ENCODE results near the gene IQUB. TPM values are rescaled to one million over a fixed set of nuclear protein-coding genes. Genes with fewer than 3 reads are reported as not detected.

IQUB gene
- total and polyA plus RNA-seq, 4 donors, result 1.4 to 7.8 (median 4.6) TPM

DNA sequence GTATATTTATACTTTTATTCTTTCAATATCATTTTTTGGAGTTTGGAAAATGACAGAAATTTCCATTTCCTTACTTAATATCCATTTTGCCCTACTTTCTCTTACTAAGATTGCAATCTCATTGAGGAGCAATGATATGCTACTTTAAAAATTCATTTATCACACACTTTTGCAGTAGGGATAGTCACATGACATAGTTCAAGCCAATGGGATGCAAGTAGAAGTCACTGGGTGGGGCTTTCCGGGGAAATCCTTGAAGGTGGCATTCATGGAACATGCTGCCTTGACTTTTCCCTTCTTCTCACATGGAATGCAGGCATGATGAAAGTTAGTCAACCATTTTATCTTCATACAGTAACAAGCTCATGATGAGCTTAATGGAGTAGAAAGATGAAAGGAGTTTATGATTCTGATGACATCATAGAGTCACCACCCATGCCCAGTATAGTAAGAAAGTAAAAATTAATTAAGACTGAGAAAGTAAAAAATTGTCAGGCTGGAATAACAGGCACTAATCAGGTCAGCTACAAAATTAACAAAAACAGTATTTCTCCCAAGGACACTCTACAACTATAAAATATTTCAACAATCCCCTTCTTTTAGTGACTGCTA is 33.4 kb downstream of the IQUB start:
- no peak for DNase-seq (ENCODE audit: low read depth in 4 of 6, low spot score in 6 of 6)
- Histone ChIP-seq H3K4me3 (ENCODE audit: low read depth, low read length) (no peak overlapping the region), H3K36me3 (ENCODE audit: control insufficient read depth, insufficient read depth, low read length) (no peaks in the 10 kb centered on the region), H3K27ac (ENCODE audit: low read depth, low read length) (peak overlapping the region; percentile 36), H3K9me3 (ENCODE audit: control insufficient read depth, insufficient read depth, low read length) (peaks cover 6% of the 10 kb centered on the region), H3K4me1 (ENCODE audit: control insufficient read depth, insufficient read depth, low read length) (no peaks in the 10 kb centered on the region), H3K27me3 (ENCODE audit: control insufficient read depth, insufficient read depth, low read length) (no peaks in the 10 kb centered on the region)
- WGBS (ENCODE audit: insufficient coverage), result 100% methylated on average over 1 of the region's 1 CpG

DNA sequence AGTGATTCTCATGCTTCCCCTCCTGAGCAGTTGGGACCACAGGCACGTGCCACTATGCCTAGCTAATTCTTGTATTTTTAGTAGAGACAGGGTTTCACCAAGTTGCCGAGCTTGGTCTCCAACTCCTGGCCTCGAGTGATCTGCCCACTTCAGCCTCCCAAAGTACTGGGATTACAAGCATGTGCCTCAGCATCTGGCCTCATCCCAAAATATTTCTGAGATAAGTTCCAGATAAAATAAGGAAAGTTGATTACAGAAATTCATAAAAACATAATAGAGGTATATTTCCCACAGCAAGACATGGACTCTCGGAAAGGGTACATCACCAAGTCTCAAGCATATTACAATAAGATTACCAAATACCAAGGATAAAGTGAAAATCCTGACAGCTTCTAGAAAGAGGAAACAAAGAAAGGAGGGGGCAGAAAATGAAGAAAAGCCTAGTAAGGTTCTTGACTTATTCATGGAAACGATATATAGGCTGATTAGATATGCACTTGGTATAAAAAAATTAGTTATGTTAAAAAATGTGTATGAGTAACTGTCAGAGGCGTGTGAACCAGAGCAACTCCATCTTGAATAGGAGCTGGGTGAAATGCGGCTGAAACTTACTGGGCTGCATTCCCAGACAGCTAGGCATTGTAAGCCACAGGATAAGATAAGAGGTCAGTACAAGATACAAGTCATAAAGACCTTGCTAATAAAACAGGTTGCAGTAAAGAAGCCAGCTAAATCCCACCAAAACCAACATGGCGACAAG is 35.0 kb downstream of the IQUB start:
- DNase-seq (ENCODE audit: low read depth in 4 of 6, low spot score in 6 of 6), result no peak
- no peaks in the 10 kb centered on the region for H3K36me3 ChIP-seq (ENCODE audit: control insufficient read depth, insufficient read depth, low read length)
- H3K4me3 ChIP-seq (ENCODE audit: low read depth, low read length), result no peak overlapping the region
- H3K27me3 ChIP-seq (ENCODE audit: control insufficient read depth, insufficient read depth, low read length), result no peaks in the 10 kb centered on the region
- H3K4me1 ChIP-seq (ENCODE audit: control insufficient read depth, insufficient read depth, low read length), result no peaks in the 10 kb centered on the region
- no peak overlapping the region for H3K27ac ChIP-seq (ENCODE audit: low read depth, low read length)
- 94% methylated on average over 3 of the region's 8 CpGs for whole genome bisulfite sequencing (ENCODE audit: insufficient coverage)
- H3K9me3 ChIP-seq (ENCODE audit: control insufficient read depth, insufficient read depth, low read length), result no peaks in the 10 kb centered on the region

DNA sequence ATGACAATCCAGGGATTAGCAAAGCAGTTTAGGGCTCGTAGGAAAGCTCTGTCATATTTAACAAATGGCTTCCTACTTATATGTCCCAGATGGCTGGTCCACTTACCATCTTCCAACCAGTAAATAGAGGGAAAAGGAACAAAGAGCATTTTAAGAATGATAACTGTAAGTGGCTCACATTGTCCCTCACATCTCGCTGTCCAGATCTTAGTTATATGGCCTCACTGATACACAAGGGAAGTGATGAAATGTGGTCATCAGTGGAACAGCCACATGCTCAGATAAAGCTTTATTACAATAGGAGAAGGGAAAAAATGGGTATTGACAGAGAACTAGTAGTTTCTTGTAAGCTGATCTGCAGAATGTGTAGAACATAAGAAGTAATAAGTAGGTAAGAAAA is 35.8 kb downstream of the IQUB start:
- H3K27ac ChIP-seq (ENCODE audit: low read depth, low read length), result no peak overlapping the region
- no CpG with 5 or more reads among the region's 2 CpGs for WGBS (ENCODE audit: insufficient coverage)
- no peak overlapping the region for H3K4me3 ChIP-seq (ENCODE audit: low read depth, low read length)
- DNase-seq (ENCODE audit: low read depth in 4 of 6, low spot score in 6 of 6), result no peak
- H3K9me3 ChIP-seq (ENCODE audit: control insufficient read depth, insufficient read depth, low read length), result no peaks in the 10 kb centered on the region
- no peaks in the 10 kb centered on the region for H3K27me3 ChIP-seq (ENCODE audit: control insufficient read depth, insufficient read depth, low read length)
- H3K36me3 ChIP-seq (ENCODE audit: control insufficient read depth, insufficient read depth, low read length), result no peaks in the 10 kb centered on the region
- no peaks in the 10 kb centered on the region for H3K4me1 ChIP-seq (ENCODE audit: control insufficient read depth, insufficient read depth, low read length)

DNA sequence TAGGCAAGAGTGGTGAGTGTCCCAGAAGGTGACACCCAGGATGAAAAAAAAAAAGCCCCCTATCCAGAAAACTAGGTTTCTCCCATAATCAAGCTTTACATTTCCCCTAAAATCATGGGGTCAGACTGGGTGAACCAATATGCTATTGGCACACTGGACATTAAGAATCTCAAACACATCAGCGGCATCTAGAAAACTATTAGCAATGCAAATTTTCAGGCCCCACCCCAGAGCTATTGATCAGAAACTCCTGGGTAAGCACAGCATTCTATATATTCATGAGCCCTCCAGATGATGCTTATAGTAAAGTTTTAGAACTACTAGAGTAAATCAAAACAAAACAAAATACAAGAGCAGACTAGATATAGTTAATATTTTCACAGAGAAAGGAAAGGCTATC is 36.4 kb downstream of the IQUB start:
- no CpG with 5 or more reads among the region's 1 CpG for WGBS (ENCODE audit: insufficient coverage)
- no peaks in the 10 kb centered on the region for H3K27me3 ChIP-seq (ENCODE audit: control insufficient read depth, insufficient read depth, low read length)
- DNase-seq (ENCODE audit: low read depth in 4 of 6, low spot score in 6 of 6), result no peak
- no peaks in the 10 kb centered on the region for H3K9me3 ChIP-seq (ENCODE audit: control insufficient read depth, insufficient read depth, low read length)
- H3K4me3 ChIP-seq (ENCODE audit: low read depth, low read length), result no peak overlapping the region
- no peaks in the 10 kb centered on the region for H3K36me3 ChIP-seq (ENCODE audit: control insufficient read depth, insufficient read depth, low read length)
- no peaks in the 10 kb centered on the region for H3K4me1 ChIP-seq (ENCODE audit: control insufficient read depth, insufficient read depth, low read length)
- no peak overlapping the region for H3K27ac ChIP-seq (ENCODE audit: low read depth, low read length)

DNA sequence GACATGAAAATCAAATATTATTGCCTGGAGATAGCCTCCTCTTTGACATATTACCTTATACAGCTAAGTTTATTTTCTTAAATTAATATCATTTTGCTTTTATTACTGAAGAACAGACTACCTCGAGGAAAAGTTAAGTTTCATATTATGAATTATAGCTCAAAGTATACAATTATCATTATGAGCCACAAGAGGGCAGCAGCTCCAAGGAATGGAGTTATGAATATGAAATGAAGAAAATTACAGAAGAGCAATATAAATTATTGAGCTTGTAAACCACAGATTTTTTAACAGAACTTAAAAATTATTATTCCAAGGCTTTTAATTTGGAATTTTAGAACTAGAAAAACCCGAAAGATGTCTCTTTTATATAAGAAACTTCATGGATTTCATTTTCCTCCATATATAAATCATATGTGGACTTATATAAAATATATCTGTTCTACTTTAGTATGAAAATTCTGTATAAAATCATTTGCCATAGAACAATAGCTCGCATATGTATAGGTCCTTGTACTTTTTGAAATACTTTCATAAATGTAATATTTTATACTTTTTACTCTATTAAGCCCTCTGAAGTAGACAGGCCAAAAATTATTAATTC is 40.1 kb downstream of the IQUB start:
- peak in 5 of 6 donors; percentile 10 to 75 (median 20) for DNase-seq (ENCODE audit: low read depth in 4 of 6, low spot score in 6 of 6)
- H3K36me3 ChIP-seq (ENCODE audit: control insufficient read depth, insufficient read depth, low read length), result no peaks in the 10 kb centered on the region
- H3K27me3 ChIP-seq (ENCODE audit: control insufficient read depth, insufficient read depth, low read length), result no peaks in the 10 kb centered on the region
- no CpG with 5 or more reads among the region's 3 CpGs for WGBS (ENCODE audit: insufficient coverage)
- no peaks in the 10 kb centered on the region for H3K4me1 ChIP-seq (ENCODE audit: control insufficient read depth, insufficient read depth, low read length)
- peaks cover 4% of the 10 kb centered on the region for H3K9me3 ChIP-seq (ENCODE audit: control insufficient read depth, insufficient read depth, low read length)
- H3K4me3 ChIP-seq (ENCODE audit: low read depth, low read length), result no peak overlapping the region
- no peak overlapping the region for H3K27ac ChIP-seq (ENCODE audit: low read depth, low read length)

DNA sequence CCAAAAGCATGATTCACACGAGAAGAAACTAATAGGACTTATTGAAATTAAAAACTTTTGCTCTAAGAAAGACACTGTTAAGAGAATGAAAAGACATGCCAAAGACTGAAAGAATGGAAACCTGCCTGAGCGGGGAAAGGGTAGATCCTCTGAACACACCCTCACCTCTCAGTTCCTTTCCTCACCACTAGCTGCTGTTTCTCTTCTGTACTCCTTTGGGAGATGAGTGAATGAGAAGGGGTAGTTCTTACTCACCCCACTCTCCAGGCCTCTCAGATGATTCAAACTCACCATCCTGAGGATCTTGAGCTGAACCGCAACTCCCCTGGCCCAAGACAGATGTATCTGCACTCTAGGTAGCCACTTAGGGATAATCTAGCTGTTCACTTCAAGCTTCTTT is 41.9 kb downstream of the IQUB start:
- Histone ChIP-seq H3K27ac (ENCODE audit: low read depth, low read length) (no peak overlapping the region), H3K36me3 (ENCODE audit: control insufficient read depth, insufficient read depth, low read length) (no peaks in the 10 kb centered on the region), H3K4me3 (ENCODE audit: low read depth, low read length) (no peak overlapping the region), H3K9me3 (ENCODE audit: control insufficient read depth, insufficient read depth, low read length) (peaks cover 4% of the 10 kb centered on the region), H3K27me3 (ENCODE audit: control insufficient read depth, insufficient read depth, low read length) (no peaks in the 10 kb centered on the region), H3K4me1 (ENCODE audit: control insufficient read depth, insufficient read depth, low read length) (no peaks in the 10 kb centered on the region)
- 100% methylated on average over 1 of the region's 3 CpGs for WGBS (ENCODE audit: insufficient coverage)
- no peak for DNase-seq (ENCODE audit: low read depth in 4 of 6, low spot score in 6 of 6)

DNA sequence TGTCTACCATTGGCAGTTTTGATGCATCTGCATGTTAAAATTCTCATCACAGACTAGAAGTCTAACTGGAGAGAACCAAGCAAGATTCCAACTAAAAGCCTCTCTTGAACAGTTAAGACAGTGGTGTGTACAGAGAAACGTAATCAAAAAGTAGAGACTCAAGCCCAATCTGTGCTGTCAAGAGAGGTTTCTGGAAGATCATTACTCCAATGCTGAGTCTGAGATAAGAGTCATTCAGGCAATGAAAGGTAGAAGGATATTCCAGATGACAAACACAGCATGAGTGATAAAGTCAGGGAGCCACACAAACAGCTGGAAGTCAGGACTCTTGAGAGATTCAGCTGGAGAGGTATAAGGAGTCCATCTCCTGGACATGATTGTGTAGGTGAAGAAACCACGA is 48.7 kb downstream of the IQUB start:
- Histone ChIP-seq H3K27me3 (ENCODE audit: control insufficient read depth, insufficient read depth, low read length) (no peaks in the 10 kb centered on the region), H3K27ac (ENCODE audit: low read depth, low read length) (no peak overlapping the region), H3K4me1 (ENCODE audit: control insufficient read depth, insufficient read depth, low read length) (no peaks in the 10 kb centered on the region), H3K9me3 (ENCODE audit: control insufficient read depth, insufficient read depth, low read length) (peaks cover 4% of the 10 kb centered on the region), H3K4me3 (ENCODE audit: low read depth, low read length) (no peak overlapping the region), H3K36me3 (ENCODE audit: control insufficient read depth, insufficient read depth, low read length) (no peaks in the 10 kb centered on the region)
- DNase-seq (ENCODE audit: low read depth in 4 of 6, low spot score in 6 of 6), result no peak
- WGBS (ENCODE audit: insufficient coverage), result 90% methylated on average over 1 of the region's 2 CpGs

DNA sequence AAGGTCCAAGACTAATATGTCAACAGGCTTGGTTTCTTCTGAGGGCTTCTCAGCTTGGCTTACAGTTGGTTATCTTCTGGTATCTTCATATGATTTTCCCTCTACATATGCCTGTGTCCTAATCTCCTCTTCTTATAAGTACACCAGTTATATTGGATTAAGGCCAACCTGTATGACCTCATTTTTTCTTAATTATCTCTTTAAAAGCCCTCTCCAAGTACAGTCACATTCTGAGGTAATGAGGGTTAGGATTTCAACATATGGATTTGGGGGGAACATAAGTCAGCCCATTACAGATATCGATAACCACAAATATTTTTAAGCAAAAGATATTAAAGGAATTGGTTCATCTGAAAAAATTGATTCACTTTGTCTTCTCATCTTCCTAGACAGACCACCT is 49.2 kb downstream of the IQUB start:
- Histone ChIP-seq H3K4me3 (ENCODE audit: low read depth, low read length) (no peak overlapping the region), H3K27me3 (ENCODE audit: control insufficient read depth, insufficient read depth, low read length) (no peaks in the 10 kb centered on the region), H3K36me3 (ENCODE audit: control insufficient read depth, insufficient read depth, low read length) (no peaks in the 10 kb centered on the region), H3K9me3 (ENCODE audit: control insufficient read depth, insufficient read depth, low read length) (peaks cover 4% of the 10 kb centered on the region), H3K4me1 (ENCODE audit: control insufficient read depth, insufficient read depth, low read length) (no peaks in the 10 kb centered on the region), H3K27ac (ENCODE audit: low read depth, low read length) (no peak overlapping the region)
- DNase-seq (ENCODE audit: low read depth in 4 of 6, low spot score in 6 of 6), result no peak
- whole genome bisulfite sequencing (ENCODE audit: insufficient coverage), result no CpG with 5 or more reads among the region's 1 CpG

DNA sequence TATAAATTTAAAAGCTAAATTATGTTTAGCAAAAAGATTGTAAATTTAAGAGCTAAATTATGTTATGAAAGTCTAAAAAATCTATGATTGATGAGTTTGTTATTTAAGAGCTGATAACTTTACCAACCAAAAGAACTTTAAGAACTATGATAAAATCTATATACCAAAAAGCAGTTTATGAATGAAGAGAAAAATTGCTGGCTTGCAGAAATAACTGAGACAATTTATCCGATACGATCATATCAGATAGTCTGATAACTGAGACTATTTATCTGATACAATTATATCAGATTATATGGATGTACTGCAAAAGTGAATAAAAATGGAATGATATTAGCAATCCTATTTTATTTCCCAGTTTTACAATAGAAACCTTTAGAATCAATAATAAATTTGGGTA is 50.2 kb downstream of the IQUB start:
- Histone ChIP-seq H3K4me3 (ENCODE audit: low read depth, low read length) (no peak overlapping the region), H3K36me3 (ENCODE audit: control insufficient read depth, insufficient read depth, low read length) (no peaks in the 10 kb centered on the region), H3K4me1 (ENCODE audit: control insufficient read depth, insufficient read depth, low read length) (no peaks in the 10 kb centered on the region), H3K9me3 (ENCODE audit: control insufficient read depth, insufficient read depth, low read length) (no peaks in the 10 kb centered on the region), H3K27me3 (ENCODE audit: control insufficient read depth, insufficient read depth, low read length) (no peaks in the 10 kb centered on the region), H3K27ac (ENCODE audit: low read depth, low read length) (no peak overlapping the region)
- no peak for DNase-seq (ENCODE audit: low read depth in 4 of 6, low spot score in 6 of 6)
- WGBS (ENCODE audit: insufficient coverage), result no CpG with 5 or more reads among the region's 2 CpGs

DNA sequence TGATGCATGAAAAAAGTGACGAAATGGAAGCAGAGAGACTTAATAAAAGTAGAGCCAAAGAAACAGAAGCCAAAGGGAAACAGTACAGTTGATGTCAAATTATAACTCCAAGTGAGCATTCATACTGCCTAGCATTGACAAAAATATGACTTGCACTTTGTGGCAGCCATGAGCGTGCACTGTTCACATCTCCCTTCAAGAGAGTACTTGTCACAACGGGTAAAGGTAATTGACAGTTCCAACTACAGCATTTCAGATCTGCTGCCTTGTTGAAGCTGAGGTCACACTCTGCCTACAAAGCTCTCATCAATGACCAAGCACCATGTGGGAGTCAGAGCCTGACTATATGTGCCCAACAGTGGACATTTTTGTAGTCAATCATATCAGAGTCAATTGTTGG is 54.3 kb downstream of the IQUB start:
- no peak overlapping the region for H3K4me3 ChIP-seq (ENCODE audit: low read depth, low read length)
- no peaks in the 10 kb centered on the region for H3K9me3 ChIP-seq (ENCODE audit: control insufficient read depth, insufficient read depth, low read length)
- no peak for DNase-seq (ENCODE audit: low read depth in 4 of 6, low spot score in 6 of 6)
- no peaks in the 10 kb centered on the region for H3K27me3 ChIP-seq (ENCODE audit: control insufficient read depth, insufficient read depth, low read length)
- H3K27ac ChIP-seq (ENCODE audit: low read depth, low read length), result no peak overlapping the region
- no peaks in the 10 kb centered on the region for H3K4me1 ChIP-seq (ENCODE audit: control insufficient read depth, insufficient read depth, low read length)
- H3K36me3 ChIP-seq (ENCODE audit: control insufficient read depth, insufficient read depth, low read length), result no peaks in the 10 kb centered on the region
- WGBS (ENCODE audit: insufficient coverage), result 100% methylated on average over 2 of the region's 3 CpGs

All from spinal cord (tissue), 10 donors.